PFSK-1 (cell line): Measurements from ENCODE around the gene MYL9.

Experiments used
- REST ChIP-seq, 2 experiments: IDR thresholded peaks; 2 replicates each; pipeline versions ENCODE4 v1.6.1 to v1.8.0; 2011 to 2012; ENCODE audit warnings: low read depth in 2 of 2, low read length in 2 of 2, control low read depth in 1 of 2, inconsistent platforms in 1 of 2, mild to moderate bottlenecking in 1 of 2, moderate library complexity in 1 of 2; ENCODE audit not compliant: insufficient read depth in 1 of 2
- SIN3A ChIP-seq: IDR thresholded peaks from 2 replicates; pipeline ENCODE4 v1.6.1; 2012; ENCODE audit warnings: mild to moderate bottlenecking, low read length, moderate library complexity, borderline replicate concordance; ENCODE audit not compliant: insufficient read depth

GRCh38 chr20:36527331-36528125 is 13.8 kb upstream of the MYL9 start:
- no peak for TF ChIP-seq REST (IDR thresholded peaks at IDR 0.05; ENCODE audit: insufficient read depth in 1 of 2, low read depth in 2 of 2, low read length in 2 of 2)
- no peak for TF ChIP-seq SIN3A
